A549 (cell line): ENCODE data around the gene FKBP11. TPM values are rescaled to one million over a fixed set of nuclear protein-coding genes. Genes with fewer than 3 reads are reported as not detected.
"Not testable (repeated sequence)": the region's sequence is repeated elsewhere in the genome, so short reads cannot be mapped to it uniquely, and the experiment has no call there.

Experiments used
- ATAC-seq, 2 experiments: fragments of 200-7000 bp in 1 of 2; fragments of >200 bp in 1 of 2; cut with Nextera tagmentation in 1 of 2; cut with Tn5 transposase in 1 of 2; 3 replicates each; pipeline versions ENCODE4 v1.8.0 to v1.9.1; 2018 to 2020; ENCODE audit warnings: mild to moderate bottlenecking in 1 of 2, moderate library complexity in 1 of 2
- CTCF ChIA-PET: fragments of 300-600 bp; sonication (Branson Sonifier 250); formaldehyde crosslinking; extraction: SDS; loops from one replicate; lab custom pipeline; 2021; ENCODE audit warnings: antibody characterized with exemption, inconsistent platforms; lab: Yijun Ruan, JAX
- POLR2A ChIA-PET: fragments of 350-600 bp; formaldehyde crosslinking; extraction: SDS; loops from one replicate; lab custom pipeline; 2021; ENCODE audit warnings: antibody characterized with exemption, inconsistent platforms; lab: Yijun Ruan, JAX
- DNase-seq, 2 experiments: peaks; one replicate each; pipeline versions ENCODE4 v3.0.0 to v3.0.0-alpha.2; 2011 to 2016; ENCODE audit warnings: low read depth in 1 of 2, low spot score in 1 of 2
- FAIRE-seq: peaks from 2 replicates; lab custom pipeline; 2011; peaks lifted over from hg19 to GRCh38; lab: Jason Lieb, UNC
- H3K27ac ChIP-seq, 2 experiments: fragments of >200 bp; sonication (Bioruptor Twin); formaldehyde crosslinking; 3 replicates each; pipeline ENCODE4 v1.5.1; 2016 to 2017
- H3K4me1 ChIP-seq: fragments of >200 bp; sonication (Bioruptor Twin); formaldehyde crosslinking; 3 replicates; pipeline ENCODE4 v1.6.1; 2016
- H3K4me2 ChIP-seq: fragments of >200 bp; sonication (Bioruptor Twin); formaldehyde crosslinking; 3 replicates; pipeline ENCODE4 v1.6.1; 2016
- H3K4me3 ChIP-seq: fragments of >200 bp; sonication (Bioruptor Twin); formaldehyde crosslinking; 3 replicates; pipeline ENCODE4 v1.5.1; 2016
- H3K9me3 ChIP-seq: fragments of >200 bp; sonication (Bioruptor Twin); formaldehyde crosslinking; 3 replicates; pipeline ENCODE4 v1.6.1; 2016
- CHD2 ChIP-seq: fragments of 150-350 bp; IDR thresholded peaks from 2 replicates; pipeline ENCODE4 v1.6.1; 2014; ENCODE audit warnings: low read length; ENCODE audit not compliant: partially characterized antibody
- EHF ChIP-seq: fragments of 250-450 bp; sonication (Bioruptor Pico); IDR thresholded peaks from 2 replicates; pipeline ENCODE4 v1.5.0; 2020; ENCODE audit warnings: mild to moderate bottlenecking
- HEYL ChIP-seq: fragments of 250-450 bp; sonication (Bioruptor Pico); IDR thresholded peaks from 2 replicates; pipeline ENCODE4 v1.8.0; 2021; ENCODE audit warnings: mild to moderate bottlenecking, moderate library complexity
- NFE2L2 ChIP-seq: fragments of 150-350 bp; conservative IDR thresholded peaks from 2 replicates; pipeline ENCODE4 v1.6.1; 2014; ENCODE audit warnings: low read length
- WGBS: methylation state at CpG from one replicate; pipeline ENCODE4 v1.1.6; 2017; ENCODE audit errors: missing lambda C conversion rate; 5-methylcytosine and 5-hydroxymethylcytosine counted together
- polyA plus RNA-seq, 4 experiments: library from polyadenylated mRNA; depleted of rRNA in 3 of 4; stranded (reverse); fragments of >200 nt; fragmentation: RNase III in 1 of 4; extraction: RNeasy Plus Mini Kit Qiagen cat#74134 plus additional on column Dnase treatment in 1 of 4; gene quantifications; 2 replicates in 3 of 4; 3 replicates in 1 of 4; pipeline ENCODE4 v1.2.3, GENCODE V29; 2011 to 2017
- small RNA-seq, 6 experiments: library from RNA; depleted of rRNA; stranded (forward); fragments of <200 nt; gene quantifications; one replicate each; pipeline ENCODE3, GENCODE V24; 2012

The FKBP11 gene
- polyA plus RNA-seq, 2 of the 4 experiments (the other 2 are of a cell fraction): 41.2 to 50.9 TPM

DNA sequence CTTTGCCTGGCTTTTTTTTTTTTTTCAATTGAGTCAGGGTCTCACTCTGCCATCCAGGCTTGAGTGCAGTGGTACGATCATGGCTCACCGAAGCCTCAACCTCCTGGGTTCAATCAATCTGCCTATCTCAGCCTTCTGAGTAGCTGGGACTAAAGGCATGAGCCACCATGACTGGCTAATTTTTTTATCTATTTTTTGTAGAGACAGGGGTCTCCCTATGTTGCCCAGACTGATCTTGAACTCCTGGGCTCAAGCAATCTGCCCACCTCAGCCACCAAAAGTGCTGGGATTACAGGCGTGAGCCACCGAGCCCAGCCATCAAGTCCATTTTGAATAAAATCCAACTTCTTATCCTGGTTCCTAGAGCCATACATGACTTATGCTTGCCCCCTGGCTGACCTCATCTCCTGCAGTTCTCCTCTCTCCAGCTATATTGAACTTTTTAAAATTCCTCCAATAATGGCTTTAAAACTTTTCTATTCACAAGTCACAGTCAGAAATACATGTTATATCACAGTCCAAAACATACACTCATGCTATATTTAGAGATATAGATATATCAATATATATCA lies 49.3 kb downstream of the FKBP11 start:
- Histone ChIP-seq H3K4me3 (no peak overlapping the region), H3K27ac (peak overlapping the region; percentile 15 to 61; a peak in 4 of 6 replicates), H3K9me3 (no peaks in the 10 kb centered on the region), H3K4me2 (0 out of 3 replicates have a peak overlapping the region, but pooled peaks have one; percentile 3), H3K4me1 (peaks cover 19% of the 10 kb centered on the region)
- peak; percentile 40 for TF ChIP-seq NFE2L2
- TF ChIP-seq HEYL (CRISPR knock-in tag): no peak
- TF ChIP-seq EHF (CRISPR knock-in tag): 0 out of 2 replicates have a peak, but pooled peaks have one; percentile 48
- CTCF ChIA-PET: interaction anchor here (1.2 to 33.1 kb wide), 3 partner anchors 14 to 28 kb away, joined by 3 to 1365 read pairs (median 75); partner anchors contain the start of genes DDX23 and RND1
- DNase-seq: no peak
- 62% methylated on average over 4 of the region's 4 CpGs for WGBS
- no peak for FAIRE-seq
- peak in 1 of 2 experiments; percentile 40; a peak in 1 of 6 replicates for ATAC-seq
- POLR2A ChIA-PET: interaction anchor here (3.4 kb wide), 1 partner anchor 11 kb away, joined by 20 read pairs; the partner anchor contains the start of gene RND1

DNA sequence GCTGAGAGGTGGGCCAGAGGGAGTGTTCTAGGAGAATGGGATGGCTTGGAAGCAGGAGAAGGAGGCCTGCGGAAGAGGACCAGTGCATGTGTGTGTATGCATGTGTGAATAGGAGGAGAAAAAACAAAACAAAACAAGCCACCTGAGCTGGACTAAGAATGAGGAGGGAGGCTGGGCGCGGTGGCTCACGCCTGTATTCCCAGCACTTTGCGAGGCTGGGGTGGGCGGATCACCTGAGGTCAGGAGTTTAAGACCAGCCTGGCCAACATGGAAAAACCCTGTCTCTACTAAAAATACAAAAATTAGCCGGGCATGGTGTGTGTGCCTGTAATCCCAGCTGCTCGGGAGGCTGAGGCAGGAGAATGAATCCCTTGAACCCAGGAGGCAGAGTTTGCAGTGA lies 51.8 kb downstream of the FKBP11 start:
- POLR2A ChIA-PET: interaction anchor here (3.4 kb wide), 1 partner anchor 8 kb away, joined by 20 read pairs; the partner anchor contains the start of gene RND1
- FAIRE-seq: not testable (repeated sequence)

GRCh38 chr12:48873096-48873495 lies 52.2 kb downstream of the FKBP11 start:
- Histone ChIP-seq H3K27ac (peak overlapping the region in 1 of 2 experiments; percentile 57; a peak in 2 of 6 replicates), H3K9me3 (no peaks in the 10 kb centered on the region), H3K4me1 (peaks cover 24% of the 10 kb centered on the region), H3K4me2 (no peak overlapping the region), H3K4me3 (no peak overlapping the region)
- no peak for ATAC-seq
- WGBS: 88% methylated on average over 4 of the region's 4 CpGs
- no peak for TF ChIP-seq CHD2
- ChIA-PET CTCF (interaction anchor here (1.0 to 33.1 kb wide), 7 partner anchors 3 to 115 kb away, joined by 3 to 1365 read pairs (median 8); partner anchors contain the start of genes DDX23 and RND1), POLR2A (interaction anchor here (0.7 to 3.4 kb wide), 2 partner anchors 8 to 43 kb away, joined by 3 to 20 read pairs; partner anchors contain the start of gene RND1)
- FAIRE-seq: no peak
- DNase-seq: no peak

More for the DNA sequence above, 51.8 kb downstream of the FKBP11 start:
- peaks cover 20% of the 10 kb centered on the region for H3K4me1 ChIP-seq
- DNase-seq, H3K4me2 ChIP-seq, H3K9me3 ChIP-seq, ATAC-seq, H3K4me3 ChIP-seq: not testable (repeated sequence)
- 80% methylated on average over 8 of the region's 8 CpGs for WGBS
- peak overlapping the region in 1 of 2 experiments; percentile 57; a peak in 2 of 6 replicates for H3K27ac ChIP-seq
- CTCF ChIA-PET: interaction anchor here (1.5 to 33.1 kb wide), 5 partner anchors 3 to 62 kb away, joined by 6 to 1365 read pairs (median 11); partner anchors contain the start of genes DDX23 and RND1

Small RNA genes lying within 50 kb of the gene (small RNA-seq; reads per million reads assigned to genes)
- gene AC073610.1: 0 reads per million in 6 experiments
- 0 reads per million in 6 experiments for gene RNU6-600P

Other genes with a start within 250 kb of the FKBP11 start
- gene KANSL2, start 243.3 kb downstream of the FKBP11 start, polyA plus RNA-seq (2011; rRNA removed): 59.4 and 62.8 TPM in 2 replicates
- gene KANSL2, start 243.3 kb downstream of the FKBP11 start, polyA plus RNA-seq (2017; fragmentation: RNase III; extraction: RNeasy Plus Mini Kit Qiagen cat#74134 plus additional on column Dnase treatment): 30.2 to 31.4 TPM (median 30.3 TPM) in 3 replicates
- gene CCNT1, start 208.8 kb downstream of the FKBP11 start, polyA plus RNA-seq (2011; rRNA removed): 54.5 and 56.2 TPM in 2 replicates
- gene CCNT1, start 208.8 kb downstream of the FKBP11 start, polyA plus RNA-seq (2017; fragmentation: RNase III; extraction: RNeasy Plus Mini Kit Qiagen cat#74134 plus additional on column Dnase treatment): 12.9 to 13.0 TPM (median 13.0 TPM) in 3 replicates
- 16.3 and 20.9 TPM in 2 replicates for gene ADCY6, start 136.4 kb downstream of the FKBP11 start, polyA plus RNA-seq (2011; rRNA removed)
- 18.2 to 20.8 TPM (median 19.8 TPM) in 3 replicates for gene ADCY6, start 136.4 kb downstream of the FKBP11 start, polyA plus RNA-seq (2017; fragmentation: RNase III; extraction: RNeasy Plus Mini Kit Qiagen cat#74134 plus additional on column Dnase treatment)
- gene CACNB3, start 107.0 kb downstream of the FKBP11 start, polyA plus RNA-seq (2011; rRNA removed): 12.9 and 15.4 TPM in 2 replicates
- gene CACNB3, start 107.0 kb downstream of the FKBP11 start, polyA plus RNA-seq (2017; fragmentation: RNase III; extraction: RNeasy Plus Mini Kit Qiagen cat#74134 plus additional on column Dnase treatment): 17.2 to 25.8 TPM (median 23.9 TPM) in 3 replicates
- 132 TPM in 2 replicates for gene DDX23, start 73.3 kb downstream of the FKBP11 start, polyA plus RNA-seq (2011; rRNA removed)
- gene DDX23, start 73.3 kb downstream of the FKBP11 start, polyA plus RNA-seq (2017; fragmentation: RNase III; extraction: RNeasy Plus Mini Kit Qiagen cat#74134 plus additional on column Dnase treatment): 112 to 119 TPM (median 116 TPM) in 3 replicates
- gene RND1, start 59.6 kb downstream of the FKBP11 start, polyA plus RNA-seq (2011; rRNA removed): 37.8 and 54.5 TPM in 2 replicates
- 16.8 to 28.7 TPM (median 26.5 TPM) in 3 replicates for gene RND1, start 59.6 kb downstream of the FKBP11 start, polyA plus RNA-seq (2017; fragmentation: RNase III; extraction: RNeasy Plus Mini Kit Qiagen cat#74134 plus additional on column Dnase treatment)
- gene ARF3, start 32.0 kb upstream of the FKBP11 start, polyA plus RNA-seq (2011; rRNA removed): 281 and 287 TPM in 2 replicates
- 133 to 138 TPM (median 138 TPM) in 3 replicates for gene ARF3, start 32.0 kb upstream of the FKBP11 start, polyA plus RNA-seq (2017; fragmentation: RNase III; extraction: RNeasy Plus Mini Kit Qiagen cat#74134 plus additional on column Dnase treatment)
- 1.8 and 2.0 TPM in 2 replicates for gene WNT10B, start 46.2 kb upstream of the FKBP11 start, polyA plus RNA-seq (2011; rRNA removed)
- 1.5 to 1.9 TPM (median 1.7 TPM) in 3 replicates for gene WNT10B, start 46.2 kb upstream of the FKBP11 start, polyA plus RNA-seq (2017; fragmentation: RNase III; extraction: RNeasy Plus Mini Kit Qiagen cat#74134 plus additional on column Dnase treatment)
- gene WNT1, start 52.8 kb upstream of the FKBP11 start, polyA plus RNA-seq (2011; rRNA removed): not detected in 2 replicates
- gene WNT1, start 52.8 kb upstream of the FKBP11 start, polyA plus RNA-seq (2017; fragmentation: RNase III; extraction: RNeasy Plus Mini Kit Qiagen cat#74134 plus additional on column Dnase treatment): not detected in 3 replicates
- gene DDN, start 73.9 kb upstream of the FKBP11 start, polyA plus RNA-seq (2011; rRNA removed): 0.12 TPM in 2 replicates
- 0.34 to 0.50 TPM (median 0.38 TPM) in 3 replicates for gene DDN, start 73.9 kb upstream of the FKBP11 start, polyA plus RNA-seq (2017; fragmentation: RNase III; extraction: RNeasy Plus Mini Kit Qiagen cat#74134 plus additional on column Dnase treatment)
- gene PRKAG1, start 93.3 kb upstream of the FKBP11 start, polyA plus RNA-seq (2011; rRNA removed): 100 and 117 TPM in 2 replicates
- gene PRKAG1, start 93.3 kb upstream of the FKBP11 start, polyA plus RNA-seq (2017; fragmentation: RNase III; extraction: RNeasy Plus Mini Kit Qiagen cat#74134 plus additional on column Dnase treatment): 40.0 to 42.8 TPM (median 41.9 TPM) in 3 replicates
- 17.6 and 21.4 TPM in 2 replicates for gene KMT2D, start 135.3 kb upstream of the FKBP11 start, polyA plus RNA-seq (2011; rRNA removed)
- gene KMT2D, start 135.3 kb upstream of the FKBP11 start, polyA plus RNA-seq (2017; fragmentation: RNase III; extraction: RNeasy Plus Mini Kit Qiagen cat#74134 plus additional on column Dnase treatment): 20.0 to 24.8 TPM (median 20.8 TPM) in 3 replicates
- 4.0 TPM in 2 replicates for gene RHEBL1, start 144.5 kb upstream of the FKBP11 start, polyA plus RNA-seq (2011; rRNA removed)
- 1.8 to 2.4 TPM (median 2.1 TPM) in 3 replicates for gene RHEBL1, start 144.5 kb upstream of the FKBP11 start, polyA plus RNA-seq (2017; fragmentation: RNase III; extraction: RNeasy Plus Mini Kit Qiagen cat#74134 plus additional on column Dnase treatment)
- not detected in 2 replicates for gene DHH, start 169.3 kb upstream of the FKBP11 start, polyA plus RNA-seq (2011; rRNA removed)
- not detected in 3 replicates for gene DHH, start 169.3 kb upstream of the FKBP11 start, polyA plus RNA-seq (2017; fragmentation: RNase III; extraction: RNeasy Plus Mini Kit Qiagen cat#74134 plus additional on column Dnase treatment)
- 25.1 and 35.7 TPM in 2 replicates for gene LMBR1L, start 185.4 kb upstream of the FKBP11 start, polyA plus RNA-seq (2011; rRNA removed)
- 12.9 to 20.0 TPM (median 16.7 TPM) in 3 replicates for gene LMBR1L, start 185.4 kb upstream of the FKBP11 start, polyA plus RNA-seq (2017; fragmentation: RNase III; extraction: RNeasy Plus Mini Kit Qiagen cat#74134 plus additional on column Dnase treatment)
- gene TUBA1B, start 205.9 kb upstream of the FKBP11 start, polyA plus RNA-seq (2011; rRNA removed): 2,708 and 2,745 TPM in 2 replicates
- gene TUBA1B, start 205.9 kb upstream of the FKBP11 start, polyA plus RNA-seq (2017; fragmentation: RNase III; extraction: RNeasy Plus Mini Kit Qiagen cat#74134 plus additional on column Dnase treatment): 2,367 to 2,820 TPM (median 2,590 TPM) in 3 replicates